Embryonic facial prominence (tissue), 1 donor: ENCODE results near the gene RPL32.

Experiments used
- DNase-seq: peaks from one replicate; pipeline ENCODE4 v3.0.0-alpha.2; 2016; ENCODE audit errors: extremely low spot score

The RPL32 gene

DNA sequence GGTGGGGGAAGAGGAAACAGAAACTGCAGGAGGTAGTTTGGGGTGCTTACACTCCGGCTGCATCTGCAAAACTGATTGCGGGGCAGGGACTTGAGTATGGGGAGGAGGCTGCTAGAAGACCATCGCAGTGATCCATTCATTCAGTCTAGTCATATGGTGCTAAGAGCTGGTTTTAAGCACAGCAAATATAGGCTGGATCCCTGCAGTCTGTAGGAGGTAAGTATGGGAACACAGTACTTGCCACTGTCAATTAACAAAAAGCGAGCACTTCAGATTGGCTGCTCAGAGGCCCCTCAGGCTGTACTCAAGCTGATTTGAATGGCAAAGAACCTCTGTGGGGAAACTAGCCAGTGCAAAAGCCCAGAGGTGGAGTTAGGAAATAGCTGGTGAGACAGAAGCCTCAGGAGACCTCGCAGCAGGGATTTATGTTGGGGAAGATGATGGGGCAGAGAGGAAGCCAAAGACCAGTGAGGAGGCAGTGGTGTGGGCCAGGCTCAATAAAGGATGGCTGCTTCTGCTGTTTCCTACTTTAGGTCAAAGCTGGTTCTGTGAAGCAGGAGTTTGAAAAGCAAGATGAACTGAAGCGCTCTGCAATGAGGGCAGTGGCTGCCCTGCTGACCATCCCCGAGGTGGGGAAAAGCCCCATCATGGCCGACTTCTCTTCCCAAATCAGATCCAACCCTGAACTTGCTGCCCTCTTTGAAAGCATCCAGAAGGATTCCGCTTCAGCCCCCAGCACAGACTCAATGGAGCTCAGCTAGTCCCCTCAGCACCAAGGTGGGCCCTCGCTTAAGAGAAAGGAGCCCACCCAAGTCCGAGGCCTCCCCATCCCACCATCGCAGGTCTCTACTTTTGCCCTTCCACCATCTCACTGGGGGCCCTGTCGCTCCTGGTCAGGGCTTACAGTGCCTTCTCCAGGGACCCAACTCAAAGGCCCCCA is 7.9 kb downstream of the RPL32 start:
- DNase-seq = no peak

DNA sequence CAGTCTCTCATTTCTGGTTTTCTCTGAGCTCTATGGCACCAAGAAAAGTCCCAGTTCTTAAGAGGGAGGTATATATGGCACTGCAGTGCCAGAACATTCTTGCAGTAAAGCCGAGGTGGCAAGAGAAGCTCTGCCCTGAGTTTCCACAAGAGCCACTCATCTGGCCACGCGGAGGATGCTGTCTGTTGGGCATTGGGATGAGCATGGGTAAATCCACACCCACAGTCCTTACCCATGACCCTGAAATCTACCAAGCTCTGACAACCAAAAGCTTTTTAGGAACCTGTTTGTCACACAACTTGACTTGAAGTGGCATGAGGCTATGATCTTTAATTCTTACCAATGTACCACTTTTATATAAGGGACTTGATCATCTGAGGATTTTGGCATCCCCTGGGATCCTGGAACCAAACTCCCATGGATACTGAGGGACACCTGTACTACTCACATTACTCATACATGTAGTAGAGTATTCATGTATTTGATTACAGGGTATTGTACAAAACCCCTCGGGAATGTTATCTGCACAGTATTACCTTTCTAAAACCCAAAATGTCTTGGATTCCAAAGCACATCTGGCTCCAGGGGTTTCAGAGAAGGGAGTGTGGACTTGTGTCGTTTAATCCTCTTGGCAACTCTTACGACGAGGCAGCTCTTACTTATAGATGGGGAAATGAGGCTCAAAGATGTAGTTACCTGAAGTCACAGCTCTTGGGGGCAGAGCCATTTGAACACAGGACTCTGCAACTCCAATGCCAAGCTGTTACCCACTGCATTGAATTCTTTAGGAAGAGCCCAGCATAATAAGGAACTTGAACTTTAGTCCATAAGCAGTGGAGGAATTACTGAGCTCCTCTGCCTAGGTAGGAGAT is 8.8 kb downstream of the RPL32 start:
- no peak for DNase-seq

DNA sequence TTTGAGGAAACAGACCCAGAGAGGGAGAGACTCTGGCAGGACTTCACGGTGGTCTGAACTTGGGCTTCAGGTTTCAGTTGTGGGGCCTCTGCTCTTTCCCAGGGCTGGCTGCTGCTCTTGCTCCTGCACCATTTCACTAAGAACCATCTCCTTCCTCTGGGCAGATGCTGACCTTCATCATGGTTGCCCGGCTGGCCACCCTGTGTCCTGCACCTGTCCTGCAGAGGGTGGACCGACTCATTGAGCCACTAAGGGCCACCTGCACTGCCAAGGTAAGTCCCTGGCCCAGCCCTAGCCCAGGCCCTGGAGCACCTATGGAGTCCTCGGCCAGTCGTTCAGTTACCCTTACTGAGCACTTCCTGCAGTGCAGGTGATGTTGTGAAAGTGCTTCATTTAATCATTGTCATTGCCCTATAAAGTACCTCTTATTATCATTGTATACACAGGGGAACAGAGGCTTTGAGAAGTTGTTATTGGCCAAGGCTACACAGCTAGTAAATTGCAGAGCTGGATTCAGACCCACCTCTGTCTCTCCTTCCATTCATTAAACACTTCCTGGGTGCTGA is 10.0 kb downstream of the RPL32 start:
- DNase-seq = no peak

DNA sequence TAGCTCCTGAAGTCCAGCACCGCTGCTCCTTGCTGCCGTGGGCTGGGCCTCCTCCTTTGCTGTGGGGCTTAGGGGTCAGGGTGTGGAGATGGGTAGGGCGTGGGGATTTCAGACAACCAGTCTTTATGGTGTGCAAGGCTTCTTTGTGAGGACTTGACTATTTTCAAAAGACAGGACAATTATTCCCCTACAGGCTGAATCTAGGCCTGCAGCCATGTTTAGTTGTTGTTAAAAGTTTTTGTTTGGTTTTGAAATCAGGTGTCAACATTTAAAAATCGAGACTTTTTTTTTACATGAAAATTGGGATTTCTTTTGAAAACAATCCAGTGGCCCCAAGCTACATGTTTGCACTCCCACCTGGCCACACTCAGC is 10.6 kb downstream of the RPL32 start:
- DNase-seq = no peak

DNA sequence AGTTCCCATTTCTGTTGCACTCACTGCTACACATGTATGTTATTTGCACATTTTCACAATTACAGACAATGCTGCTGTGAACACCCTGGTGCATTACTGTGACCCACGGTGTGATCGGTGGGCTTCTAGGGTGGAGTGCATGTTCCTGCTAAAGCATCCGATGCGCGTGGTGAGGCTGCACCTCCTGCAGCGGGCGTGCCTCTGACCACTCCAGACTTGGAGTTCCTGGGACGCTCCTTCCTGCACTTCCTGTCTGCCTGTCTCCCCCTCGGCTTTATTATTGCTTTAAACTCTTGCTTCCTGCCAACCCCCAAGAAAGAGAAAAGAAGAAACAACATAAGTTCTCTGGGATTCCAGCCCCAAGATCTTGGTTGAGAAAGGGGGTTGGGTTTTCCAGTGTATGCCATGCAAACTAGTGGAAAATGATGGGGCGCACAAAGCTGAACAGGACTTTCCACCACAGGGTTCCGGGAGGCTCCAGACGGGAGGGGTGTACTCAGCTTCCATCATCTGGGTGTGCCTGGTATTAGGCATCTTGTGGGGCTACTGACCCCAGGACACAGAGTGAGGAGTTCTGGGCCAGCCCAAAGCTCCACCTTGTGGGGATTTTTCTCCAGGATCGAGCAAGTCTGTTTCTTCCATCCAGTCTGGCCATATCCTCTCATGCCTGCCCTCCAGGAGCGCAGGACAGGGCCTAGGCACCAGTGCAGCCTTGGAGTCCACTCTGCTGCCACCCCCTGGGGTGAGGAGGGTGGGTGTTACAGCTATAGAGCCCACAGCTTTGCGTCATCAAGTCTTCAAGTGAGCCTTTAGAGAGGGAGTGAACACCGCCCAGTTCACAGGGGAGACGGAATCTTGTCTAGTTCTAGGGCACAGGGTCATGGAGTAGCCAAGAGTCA is 11.2 kb downstream of the RPL32 start:
- DNase-seq = no peak

DNA sequence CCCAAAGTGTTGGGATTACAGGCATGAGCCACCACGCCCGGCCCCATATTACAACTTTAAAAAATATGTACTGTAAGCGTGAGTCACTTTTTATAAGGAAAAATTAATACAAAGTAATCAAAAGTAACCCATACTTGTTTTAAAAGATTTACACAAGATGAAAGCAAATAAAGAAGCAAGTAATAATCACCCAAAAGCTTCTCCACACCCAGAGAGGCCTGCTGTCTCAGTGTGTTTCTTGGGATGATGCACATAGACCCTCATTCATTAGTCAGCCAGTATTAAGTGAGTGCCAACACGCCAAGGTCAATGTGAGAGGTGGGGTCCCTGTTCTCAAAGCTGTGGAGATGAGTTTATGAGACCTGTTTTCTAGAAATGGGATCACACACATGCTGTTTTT is 12.0 kb downstream of the RPL32 start:
- no peak for DNase-seq

DNA sequence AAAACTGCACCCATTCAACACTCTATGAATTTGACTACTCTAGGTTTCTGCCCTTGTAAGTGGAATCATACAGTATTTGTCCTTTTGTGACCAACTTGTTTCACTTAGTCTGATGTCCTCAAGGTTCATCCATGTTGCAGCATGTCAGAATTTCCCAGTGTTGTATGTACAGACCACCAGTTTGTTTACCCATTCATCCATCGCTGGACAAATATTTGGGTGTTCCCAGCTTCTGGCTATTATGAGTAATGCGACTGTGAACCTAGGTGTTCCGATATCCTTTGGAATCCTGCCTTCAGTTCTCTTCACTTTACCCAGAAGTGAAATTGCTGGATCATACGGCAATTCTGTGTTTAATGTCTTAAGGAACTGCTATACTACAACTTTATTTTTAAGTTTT is 12.6 kb downstream of the RPL32 start:
- no peak for DNase-seq

DNA sequence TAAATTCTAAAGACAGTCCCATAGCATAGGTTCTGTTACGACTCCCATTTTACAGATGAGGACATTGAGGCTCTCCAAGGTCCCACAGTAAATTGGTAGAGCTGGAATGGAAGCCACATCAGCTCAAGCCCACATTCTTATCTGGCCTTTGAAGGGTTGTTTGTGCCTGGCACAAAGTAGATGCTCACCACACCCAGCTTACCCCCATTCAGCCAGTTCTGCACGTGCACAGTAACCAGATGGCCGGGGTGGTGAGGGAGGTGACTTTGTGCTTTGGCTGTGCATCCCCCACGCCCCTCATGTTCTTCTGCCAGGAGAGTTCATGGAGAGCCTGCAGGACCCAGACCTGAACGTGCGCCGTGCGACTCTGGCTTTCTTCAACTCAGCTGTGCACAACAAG is 16.2 kb downstream of the RPL32 start:
- no peak for DNase-seq

DNA sequence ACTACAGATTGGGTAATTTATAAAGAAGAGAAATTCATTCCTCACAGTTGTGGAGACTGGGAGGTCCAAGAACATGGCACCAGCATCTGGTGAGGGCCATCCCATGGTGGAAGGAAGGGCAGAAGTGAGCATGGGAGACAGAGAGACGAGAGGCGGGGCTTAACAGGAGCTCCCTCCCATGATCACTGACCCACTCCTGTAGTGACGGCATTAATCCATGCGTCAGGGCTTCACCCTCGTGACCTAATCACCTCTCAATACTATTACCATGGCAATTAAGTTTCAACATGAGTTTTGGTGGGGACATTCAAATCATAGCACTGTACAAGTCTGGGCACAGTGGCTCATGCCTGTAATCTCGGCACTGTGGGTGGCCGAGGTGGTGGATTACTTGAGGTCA is 17.1 kb downstream of the RPL32 start:
- DNase-seq = no peak

DNA sequence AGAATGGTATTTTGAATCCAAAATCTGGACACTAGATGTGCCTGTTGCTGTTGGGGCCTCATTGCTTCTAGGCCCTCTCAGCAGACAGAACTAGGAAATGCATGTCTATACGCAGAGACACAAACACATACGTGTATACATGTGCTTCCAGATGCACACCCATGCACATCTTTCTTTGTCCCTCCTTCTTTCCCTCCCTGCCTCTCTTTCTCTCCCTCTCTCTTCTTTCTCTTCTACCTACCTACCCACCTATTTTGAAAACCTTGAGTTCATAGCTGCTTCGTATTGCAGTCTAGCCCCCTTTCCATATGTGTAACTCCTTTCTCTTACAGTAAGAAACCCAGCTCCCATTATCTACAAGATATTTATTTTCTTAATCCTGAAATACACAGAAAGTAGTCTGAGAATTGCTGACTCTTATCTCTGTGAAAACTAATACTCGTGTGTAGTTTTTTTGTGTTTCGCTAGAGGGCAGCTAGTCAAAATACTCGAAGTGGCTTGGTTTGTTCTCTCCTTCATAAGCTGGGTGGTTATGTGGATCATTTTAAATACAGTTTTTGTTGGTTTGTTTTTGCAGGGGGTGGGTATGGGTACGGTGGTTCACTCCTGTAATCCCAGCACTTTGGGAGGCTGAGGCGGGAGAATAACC is 18.5 kb downstream of the RPL32 start:
- DNase-seq = no peak

DNA sequence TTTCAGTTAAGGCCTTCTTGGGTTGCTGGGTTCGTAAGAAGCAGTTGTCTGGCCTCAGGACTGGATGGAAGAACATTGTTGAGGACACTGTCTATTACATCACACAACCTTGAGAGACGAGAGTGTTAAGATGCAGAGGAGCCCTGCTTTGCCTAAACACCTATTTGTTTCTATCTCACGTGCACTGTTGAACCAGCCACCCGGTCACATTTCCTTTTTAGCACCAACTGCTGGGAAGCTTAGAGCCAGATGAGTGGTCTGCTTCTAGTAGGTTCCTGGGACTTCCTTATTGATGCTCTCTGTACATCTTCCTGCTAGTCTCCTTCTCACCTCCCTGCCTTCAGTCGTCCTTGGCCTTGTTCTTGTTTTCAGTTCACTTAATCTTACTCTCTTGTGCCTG is 22.6 kb downstream of the RPL32 start:
- no peak for DNase-seq

DNA sequence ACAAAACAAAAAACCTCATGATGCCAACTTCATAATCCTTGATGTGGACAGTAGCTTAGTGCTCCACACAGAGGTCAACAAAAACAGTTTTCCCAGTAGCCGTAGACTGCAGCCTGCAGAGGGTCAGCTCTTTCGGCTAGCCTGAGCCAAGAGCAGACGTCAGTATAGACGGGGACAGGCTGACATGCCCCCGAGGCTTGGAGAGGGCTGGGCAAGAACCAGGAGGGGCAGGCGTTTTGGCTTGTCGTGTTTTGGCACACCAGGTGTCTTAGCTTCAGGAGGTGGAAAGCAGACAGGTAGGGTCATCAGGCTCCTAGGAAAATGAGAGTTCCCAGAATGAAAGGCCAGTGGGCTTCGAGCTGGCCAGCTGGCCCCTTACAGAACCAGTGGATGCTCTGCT is 23.1 kb downstream of the RPL32 start:
- no peak for DNase-seq

DNA sequence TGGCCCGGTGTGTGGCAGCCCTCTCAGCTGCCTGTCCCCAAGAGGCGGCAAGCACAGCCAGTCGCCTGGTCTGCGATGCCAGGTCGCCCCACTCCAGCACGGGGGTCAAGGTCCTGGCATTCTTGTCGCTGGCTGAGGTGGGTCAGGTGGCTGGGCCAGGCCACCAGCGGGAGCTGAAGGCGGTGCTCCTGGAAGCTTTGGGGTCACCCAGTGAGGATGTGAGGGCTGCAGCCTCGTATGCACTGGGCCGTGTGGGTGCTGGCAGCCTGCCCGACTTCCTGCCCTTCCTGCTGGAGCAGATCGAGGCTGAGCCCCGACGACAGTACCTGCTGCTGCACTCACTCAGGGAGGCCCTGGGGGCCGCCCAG is 24.0 kb downstream of the RPL32 start:
- no peak for DNase-seq

DNA sequence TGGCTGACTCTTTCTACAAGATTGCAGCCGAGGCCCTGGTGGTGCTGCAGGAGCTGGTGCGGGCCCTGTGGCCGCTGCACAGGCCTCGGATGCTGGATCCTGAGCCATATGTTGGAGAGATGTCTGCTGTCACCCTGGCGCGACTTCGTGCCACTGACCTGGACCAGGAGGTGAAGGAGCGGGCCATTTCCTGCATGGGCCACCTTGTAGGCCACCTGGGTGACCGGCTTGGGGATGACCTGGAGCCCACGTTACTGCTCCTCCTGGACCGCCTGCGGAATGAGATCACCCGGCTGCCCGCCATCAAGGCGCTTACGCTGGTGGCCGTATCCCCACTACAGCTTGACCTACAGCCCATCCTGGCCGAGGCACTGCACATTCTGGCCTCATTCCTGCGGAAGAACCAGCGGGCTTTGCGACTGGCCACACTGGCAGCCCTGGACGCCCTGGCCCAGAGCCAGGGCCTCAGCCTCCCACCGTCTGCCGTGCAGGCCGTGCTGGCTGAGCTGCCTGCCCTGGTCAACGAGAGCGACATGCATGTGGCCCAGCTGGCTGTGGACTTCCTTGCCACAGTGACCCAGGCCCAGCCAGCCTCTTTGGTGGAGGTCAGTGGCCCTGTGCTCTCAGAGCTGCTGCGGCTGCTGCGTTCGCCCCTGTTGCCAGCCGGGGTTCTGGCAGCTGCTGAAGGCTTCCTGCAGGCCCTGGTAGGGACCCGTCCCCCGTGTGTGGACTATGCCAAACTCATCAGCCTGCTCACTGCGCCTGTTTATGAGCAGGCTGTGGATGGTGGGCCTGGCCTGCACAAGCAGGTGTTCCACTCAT is 24.6 kb downstream of the RPL32 start:
- no peak for DNase-seq

DNA sequence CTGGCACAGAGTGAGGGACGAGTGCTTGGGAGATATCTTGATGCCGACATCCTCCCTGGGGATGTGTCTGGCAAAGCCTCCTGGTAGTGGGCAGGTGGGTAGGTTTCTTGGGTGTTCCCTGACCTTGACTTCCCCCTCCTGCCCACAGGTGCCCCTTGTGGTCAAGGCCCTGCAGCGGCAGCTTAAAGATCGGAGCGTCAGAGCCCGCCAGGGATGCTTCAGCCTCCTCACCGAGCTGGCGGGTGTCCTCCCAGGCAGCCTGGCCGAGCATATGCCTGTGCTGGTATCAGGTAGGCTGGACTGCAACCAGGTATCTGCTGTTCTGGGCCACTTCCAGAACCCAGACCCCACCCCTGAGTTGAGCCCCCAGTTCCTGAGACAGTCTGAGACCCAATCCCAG is 25.6 kb downstream of the RPL32 start:
- no peak for DNase-seq

DNA sequence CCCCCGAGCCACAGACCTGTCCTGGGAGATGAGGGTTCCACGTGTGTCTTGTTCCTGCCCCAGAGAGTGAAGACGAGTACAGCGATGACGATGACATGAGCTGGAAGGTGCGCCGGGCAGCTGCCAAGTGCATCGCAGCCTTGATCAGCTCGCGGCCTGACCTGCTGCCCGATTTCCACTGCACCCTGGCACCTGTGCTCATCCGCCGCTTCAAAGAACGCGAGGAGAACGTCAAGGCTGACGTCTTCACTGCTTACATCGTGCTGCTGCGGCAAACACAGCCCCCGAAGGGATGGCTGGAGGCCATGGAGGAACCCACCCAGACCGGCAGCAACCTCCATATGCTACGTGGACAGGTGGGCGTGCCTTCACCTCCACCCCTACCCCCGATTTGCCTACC is 26.3 kb downstream of the RPL32 start:
- no peak for DNase-seq

DNA sequence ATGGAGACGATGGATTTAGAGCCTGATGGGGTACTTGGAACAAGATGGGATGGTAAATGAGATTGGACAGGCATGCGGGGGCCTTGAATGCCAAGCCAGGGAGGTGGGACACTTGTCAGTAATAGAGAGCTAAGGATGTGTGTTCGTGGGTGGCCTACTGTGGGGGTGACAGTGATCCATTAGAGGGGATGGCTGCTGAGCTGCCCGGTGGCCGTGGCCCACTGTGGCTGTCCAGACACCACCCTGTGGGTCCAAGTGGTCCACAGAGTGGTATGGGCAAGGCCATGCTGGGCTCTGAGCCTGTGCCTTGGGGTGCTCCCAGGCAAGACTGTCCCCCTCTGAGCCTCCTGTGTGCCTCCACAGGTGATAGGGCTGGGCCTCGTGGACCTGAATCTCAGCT is 27.4 kb downstream of the RPL32 start:
- DNase-seq = no peak

DNA sequence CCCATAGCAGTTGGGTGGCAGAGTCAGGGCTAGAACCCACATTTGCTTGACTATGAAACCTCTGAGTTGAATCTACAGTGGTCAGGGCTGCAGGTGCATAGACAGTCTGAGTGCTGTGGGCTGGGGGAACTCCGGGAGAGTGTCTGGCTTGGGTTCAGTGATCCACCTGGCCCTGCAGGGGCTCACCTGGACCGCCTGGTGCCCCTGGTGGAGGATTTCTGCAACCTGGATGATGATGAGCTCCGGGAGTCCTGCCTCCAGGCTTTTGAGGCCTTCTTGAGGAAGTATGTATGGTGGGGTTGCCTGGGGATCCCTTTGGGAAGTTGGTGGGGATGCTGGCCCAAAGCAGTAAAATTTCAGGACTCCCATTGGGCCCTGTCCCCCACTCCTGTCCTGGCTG is 28.6 kb downstream of the RPL32 start:
- no peak for DNase-seq

DNA sequence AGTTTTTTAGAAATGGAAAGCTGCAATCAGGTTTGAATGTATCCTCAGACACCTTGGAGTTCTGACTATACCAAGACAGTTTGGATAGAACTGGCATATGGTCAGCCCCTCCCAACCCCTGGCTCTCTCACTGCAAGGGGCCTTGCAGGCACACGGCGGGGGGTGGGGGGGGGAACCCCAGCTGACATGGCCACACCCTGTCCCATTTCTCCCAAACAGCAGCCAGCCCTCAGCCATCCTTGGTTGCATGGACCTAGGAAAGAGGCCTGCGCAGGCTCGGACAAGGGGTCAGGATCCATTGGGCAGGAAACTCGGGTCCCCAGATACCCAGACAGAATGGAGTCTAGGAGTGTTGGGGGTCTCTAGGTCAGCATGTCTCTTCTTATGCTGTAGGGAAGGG is 30.4 kb downstream of the RPL32 start:
- no peak for DNase-seq
